Mucosa of descending colon (tissue), 3 donors: ENCODE measurements around the gene COL11A1. TPM values are rescaled to one million over a fixed set of nuclear protein-coding genes. Genes with fewer than 3 reads are reported as not detected.
"Not testable (repeated sequence)": the region's sequence is repeated elsewhere in the genome, so short reads cannot be mapped to it uniquely, and the experiment has no call there.

Experiments
- ATAC-seq: fragments of 200-7000 bp; cut with Tn5 transposase; one replicate; pipeline ENCODE4 v1.9.1; 2020; ENCODE audit warnings: mild to moderate bottlenecking, moderate library complexity
- DNase-seq, 3 donors: peaks; one replicate each; pipeline ENCODE4 v3.0.0-alpha.2; 2020
- H3K36me3 ChIP-seq: fragments of 200-600 bp; one replicate; pipeline ENCODE4 v1.8.0; 2021; ENCODE audit warnings: low read depth, mild to moderate bottlenecking
- H3K4me1 ChIP-seq: fragments of 200-600 bp; one replicate; pipeline ENCODE4 v1.8.0; 2021; ENCODE audit warnings: low read depth, mild to moderate bottlenecking
- H3K4me3 ChIP-seq: fragments of 200-600 bp; one replicate; pipeline ENCODE4 v1.8.0; 2021; ENCODE audit warnings: mild to moderate bottlenecking
- H3K9me3 ChIP-seq: fragments of 200-600 bp; one replicate; pipeline ENCODE4 v1.8.0; 2021; ENCODE audit warnings: mild to moderate bottlenecking
- CTCF ChIP-seq: fragments of 200-600 bp; IDR thresholded peaks from one replicate; pipeline ENCODE4 v1.8.0; 2022; ENCODE audit warnings: antibody characterized with exemption, mild to moderate bottlenecking
- intact Hi-C, 2 donors: fragments of 100-400 bp; cut with DNase I in 1 of 2; cut with micrococcal nuclease in 1 of 2; formaldehyde crosslinking; loops; one replicate each; pipeline versions ENCODE4 v1.11.0 to v1.11.1; 2022; cut with DNase I, micrococcal nuclease
- total RNA-seq, 3 donors: library from RNA; stranded (reverse); fragmentation: NEBNext Ultra II Directional in 2 of 3; extraction: Animal tissue kit (Norgen Biotek cat#: 25700) in 2 of 3; gene quantifications; one replicate each; pipeline versions ENCODE4 v1.2.1 to v1.2.4, GENCODE V29; 2021 to 2023
- donor health status: DM: no; HTN: no; CAD: no; lungs with moderate emphysema.
- donor health status: DM: no; HTN: no; CAD: no.
- donor health status: DM: no; HTN: yes; CAD: no.

The COL11A1 gene
- total RNA-seq, 3 donors from 2014 or later: 0.06 to 0.82 TPM; not detected in 1

GRCh38 chr1:102942324-102942723 is 166.0 kb downstream of the COL11A1 start:
- no peaks in the 10 kb centered on the region for H3K9me3 ChIP-seq
- no peak for TF ChIP-seq CTCF
- no peak overlapping the region for H3K4me3 ChIP-seq
- no peaks in the 10 kb centered on the region for H3K36me3 ChIP-seq
- H3K4me1 ChIP-seq: no peaks in the 10 kb centered on the region
- ATAC-seq: no peak
- DNase-seq: no peak
- intact Hi-C loops: no loop called here

- TF ChIP-seq CTCF: no peak
- intact Hi-C loops: no loop called here
- H3K4me3 ChIP-seq: no peak overlapping the region
- no peak for DNase-seq
- no peaks in the 10 kb centered on the region for H3K36me3 ChIP-seq
- ATAC-seq: no peak
- no peaks in the 10 kb centered on the region for H3K4me1 ChIP-seq
- H3K9me3 ChIP-seq: no peaks in the 10 kb centered on the region
Observed at GRCh38 chr1:102941366-102941947, 166.9 kb downstream of the COL11A1 start.

- intact Hi-C loops: no loop called here
- no peaks in the 10 kb centered on the region for H3K4me1 ChIP-seq
- ATAC-seq: no peak
- no peak overlapping the region for H3K4me3 ChIP-seq
- H3K36me3 ChIP-seq: no peaks in the 10 kb centered on the region
- no peak for TF ChIP-seq CTCF
- H3K9me3 ChIP-seq: no peaks in the 10 kb centered on the region
- no peak for DNase-seq
Observed at GRCh38 chr1:102937401-102937800, 170.9 kb downstream of the COL11A1 start.

- H3K4me3 ChIP-seq, H3K36me3 ChIP-seq, DNase-seq, ATAC-seq, H3K4me1 ChIP-seq, intact Hi-C loops, H3K9me3 ChIP-seq: not testable (repeated sequence)
Observed at GRCh38 chr1:102933362-102933761, 175.0 kb downstream of the COL11A1 start.

GRCh38 chr1:102919659-102920058 is 188.7 kb downstream of the COL11A1 start:
- no peak for TF ChIP-seq CTCF
- Histone ChIP-seq H3K4me1 (no peaks in the 10 kb centered on the region), H3K36me3 (no peaks in the 10 kb centered on the region), H3K4me3 (no peak overlapping the region), H3K9me3 (no peaks in the 10 kb centered on the region)
- ATAC-seq (no peak), DNase-seq (no peak)
- intact Hi-C loops: no loop called here

- intact Hi-C loops: no loop called here
- no peaks in the 10 kb centered on the region for H3K36me3 ChIP-seq
- no peak overlapping the region for H3K4me3 ChIP-seq
- ATAC-seq (no peak), DNase-seq (no peak)
- no peaks in the 10 kb centered on the region for H3K4me1 ChIP-seq
- TF ChIP-seq CTCF: no peak
- H3K9me3 ChIP-seq: no peaks in the 10 kb centered on the region
Observed at GRCh38 chr1:102901996-102902395, 206.3 kb downstream of the COL11A1 start.
